GM18505 (cell line): ENCODE results near the gene RNF115.
A peak's percentile ranks its signal among the peaks of the same experiment; 100 is the strongest.
"Not testable (repeated sequence)": the region's sequence is repeated elsewhere in the genome, so short reads cannot be mapped to it uniquely, and the experiment has no call there.

ENCODE experiments used
- ATAC-seq: cut with Tn5 transposase; IDR thresholded peaks from one replicate; pipeline ENCODE4 v1.9.1; 2021; ENCODE audit not compliant: unreplicated experiment
- POLR2A ChIP-seq: IDR thresholded peaks from 4 replicates; pipeline ENCODE4 v1.6.1; 2011; ENCODE audit warnings: borderline replicate concordance; ENCODE audit not compliant: insufficient read depth, insufficient read length; ENCODE audit errors: extremely low read depth

The RNF115 gene

DNA sequence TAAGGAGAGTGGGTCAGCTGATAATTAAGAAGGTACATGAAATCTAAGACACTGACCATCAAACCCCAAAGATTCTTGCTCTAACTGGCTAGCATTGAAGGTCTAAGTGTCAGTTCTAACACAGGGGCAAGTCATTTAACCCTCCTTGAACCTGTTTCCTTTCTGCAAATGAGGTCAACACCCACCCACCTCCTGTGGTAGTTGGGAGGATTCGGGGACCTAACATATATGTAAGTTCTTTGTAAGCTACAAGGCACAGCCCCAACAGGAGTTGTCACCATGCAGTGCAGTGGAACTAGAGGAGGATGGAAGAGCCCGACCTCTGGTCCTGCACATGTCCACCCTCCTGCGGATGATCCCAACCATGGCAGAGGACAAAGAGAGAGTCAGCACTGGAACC lies 23.9 kb upstream of the RNF115 start:
- TF ChIP-seq POLR2A, result no peak
- no peak for ATAC-seq

- ATAC-seq, result no peak
- no peak for TF ChIP-seq POLR2A
These were observed 22.3 kb upstream of the RNF115 start for GRCh38 chr1:145846201-145846612.

- peak; percentile 64 for ATAC-seq
- peak; percentile 67 for TF ChIP-seq POLR2A
These were observed 21.7 kb upstream of the RNF115 start, which contains the start of gene NUDT17 for GRCh38 chr1:145845514-145846161. Gene NUDT17, plus strand, starts transcription at chr1:145845630. Its CDS starts 11 bp downstream, at chr1:145845641.

DNA sequence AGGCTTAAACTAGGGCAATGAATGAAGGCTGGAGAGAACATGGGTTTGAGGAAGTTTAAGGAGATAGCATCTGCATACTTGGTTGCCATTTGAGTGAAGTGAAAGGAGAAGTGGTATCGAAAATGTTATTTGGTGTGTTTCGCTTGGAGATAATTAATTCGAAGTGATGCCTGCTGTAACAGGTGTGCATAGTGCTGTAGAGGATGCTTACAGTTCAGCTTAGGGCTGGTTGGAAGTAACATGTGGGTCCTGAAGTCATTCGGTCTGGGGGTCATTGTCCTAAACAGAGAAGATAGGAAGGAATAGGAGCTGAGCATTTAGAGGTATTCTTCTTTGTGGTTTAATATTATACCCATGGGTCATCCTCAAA lies 21.2 kb upstream of the RNF115 start:
- ATAC-seq, result peak; percentile 60

DNA sequence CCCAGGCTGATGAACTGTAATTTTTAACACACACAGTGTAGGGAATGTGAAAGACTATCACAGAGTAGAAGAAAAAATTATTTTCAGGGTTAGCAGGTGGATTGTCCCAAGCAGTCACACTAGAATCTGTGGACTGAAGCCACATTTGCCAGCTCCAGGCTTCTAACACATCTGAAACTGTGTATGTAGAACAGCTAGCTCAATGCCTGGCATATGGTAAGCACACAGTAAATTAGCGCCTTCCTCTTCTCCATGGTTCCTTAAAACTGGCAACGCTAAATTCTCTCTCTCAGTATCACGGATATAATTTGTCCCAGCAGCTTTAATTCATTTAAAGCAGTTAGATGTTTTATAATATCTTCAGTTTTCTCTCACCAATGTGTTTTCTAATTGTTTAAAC lies 19.1 kb upstream of the RNF115 start:
- no peak for ATAC-seq
- no peak for TF ChIP-seq POLR2A

More for the DNA sequence above, 21.2 kb upstream of the RNF115 start:
- TF ChIP-seq POLR2A, result peak; percentile 44

DNA sequence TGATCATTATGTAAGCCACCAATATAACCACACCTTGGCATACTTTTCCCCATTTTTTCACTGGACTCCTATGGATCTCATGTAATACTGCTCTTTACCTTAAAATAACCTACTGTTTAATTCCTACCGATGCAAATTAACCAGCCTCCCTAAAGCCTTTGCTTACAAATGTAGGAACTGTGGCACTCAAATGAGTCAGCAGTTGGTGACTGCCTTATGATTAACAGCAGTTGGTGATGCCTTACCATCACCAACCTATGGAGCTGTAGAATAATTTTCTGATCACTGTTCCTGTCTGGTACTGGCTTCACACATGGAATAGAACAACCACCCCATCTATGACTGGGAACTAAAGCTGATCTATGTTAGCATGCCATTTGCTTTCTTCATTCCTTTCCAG lies 13.8 kb upstream of the RNF115 start:
- no peak for TF ChIP-seq POLR2A
- ATAC-seq, result no peak

DNA sequence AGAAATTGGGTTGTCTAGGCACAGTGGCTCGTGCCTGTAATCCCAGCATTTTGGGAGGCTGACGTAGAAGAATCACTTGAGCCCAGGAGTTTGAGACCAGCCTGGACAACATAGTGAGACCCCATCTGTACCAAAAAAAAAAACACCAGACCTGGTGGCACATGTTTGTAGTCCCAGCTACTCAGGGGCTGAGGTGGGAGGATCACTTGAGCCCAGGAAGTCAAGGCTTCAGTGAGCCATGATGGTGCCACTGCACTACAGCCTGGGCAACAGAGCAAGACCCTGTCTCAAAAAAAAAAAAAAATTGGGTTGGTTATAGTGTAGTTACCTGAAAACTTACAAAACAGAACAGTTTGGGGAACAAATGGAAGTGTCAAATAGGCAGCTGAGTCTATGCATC lies 6.9 kb upstream of the RNF115 start:
- ATAC-seq, result not testable (repeated sequence)

- no peak for ATAC-seq
- no peak for TF ChIP-seq POLR2A
These were observed 4.6 kb upstream of the RNF115 start for GRCh38 chr1:145828367-145829026.

- ATAC-seq, result no peak
- TF ChIP-seq POLR2A, result no peak
These were observed 4.1 kb upstream of the RNF115 start for GRCh38 chr1:145827966-145828365.

DNA sequence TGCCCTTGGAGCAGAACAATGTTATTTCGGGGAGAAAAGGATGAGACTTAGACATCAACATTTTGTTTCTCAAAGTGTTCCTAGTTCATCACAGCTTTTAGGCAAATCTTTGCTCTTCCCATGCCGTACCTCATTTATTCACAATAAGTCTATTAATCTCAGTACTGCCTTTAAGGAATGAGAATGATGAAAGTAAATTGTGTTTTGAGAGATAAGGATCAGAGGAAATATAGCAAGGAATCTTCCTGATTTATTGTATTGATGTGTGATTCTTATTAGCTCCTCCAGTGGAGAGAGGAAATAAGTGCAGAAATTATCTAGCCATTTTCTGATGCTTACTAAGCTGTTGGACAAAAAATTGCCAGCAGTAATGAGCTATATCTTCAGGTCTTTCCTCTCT lies 2.1 kb upstream of the RNF115 start:
- no peak for ATAC-seq
- TF ChIP-seq POLR2A, result no peak

GRCh38 chr1:145824499-145824842 lies 576 bp upstream of the RNF115 start:
- no peak for TF ChIP-seq POLR2A
- ATAC-seq, result no peak

DNA sequence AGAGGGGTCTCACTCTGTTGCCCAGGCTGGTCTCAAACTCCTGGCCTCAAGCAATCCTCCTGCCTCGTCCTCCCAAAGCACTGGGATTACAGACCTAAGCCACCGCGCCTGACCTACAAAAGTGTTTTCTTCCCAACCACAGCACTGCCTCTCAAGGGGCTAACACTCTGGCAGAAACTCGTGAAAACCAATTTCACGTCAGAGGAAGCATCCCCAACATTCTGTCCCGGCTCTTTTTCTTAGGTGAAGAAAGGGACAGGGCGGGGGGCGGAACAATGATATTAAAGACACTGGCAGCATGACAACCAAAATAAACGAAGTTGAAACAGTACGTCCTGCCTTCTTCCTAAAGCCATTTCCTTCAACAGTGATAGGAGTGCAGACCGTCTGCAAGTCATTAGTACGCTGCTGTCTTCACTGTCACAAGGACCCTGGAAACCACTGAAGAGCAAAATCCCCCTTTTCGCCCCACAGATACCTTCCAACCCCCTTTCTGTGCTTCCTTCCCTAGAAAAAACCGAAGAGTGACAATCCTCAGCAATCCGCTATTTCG lies 1.0 kb downstream of the RNF115 start:
- not testable (repeated sequence) for ATAC-seq

GRCh38 chr1:145818095-145818494 lies 5.8 kb downstream of the RNF115 start:
- ATAC-seq, result not testable (repeated sequence)

DNA sequence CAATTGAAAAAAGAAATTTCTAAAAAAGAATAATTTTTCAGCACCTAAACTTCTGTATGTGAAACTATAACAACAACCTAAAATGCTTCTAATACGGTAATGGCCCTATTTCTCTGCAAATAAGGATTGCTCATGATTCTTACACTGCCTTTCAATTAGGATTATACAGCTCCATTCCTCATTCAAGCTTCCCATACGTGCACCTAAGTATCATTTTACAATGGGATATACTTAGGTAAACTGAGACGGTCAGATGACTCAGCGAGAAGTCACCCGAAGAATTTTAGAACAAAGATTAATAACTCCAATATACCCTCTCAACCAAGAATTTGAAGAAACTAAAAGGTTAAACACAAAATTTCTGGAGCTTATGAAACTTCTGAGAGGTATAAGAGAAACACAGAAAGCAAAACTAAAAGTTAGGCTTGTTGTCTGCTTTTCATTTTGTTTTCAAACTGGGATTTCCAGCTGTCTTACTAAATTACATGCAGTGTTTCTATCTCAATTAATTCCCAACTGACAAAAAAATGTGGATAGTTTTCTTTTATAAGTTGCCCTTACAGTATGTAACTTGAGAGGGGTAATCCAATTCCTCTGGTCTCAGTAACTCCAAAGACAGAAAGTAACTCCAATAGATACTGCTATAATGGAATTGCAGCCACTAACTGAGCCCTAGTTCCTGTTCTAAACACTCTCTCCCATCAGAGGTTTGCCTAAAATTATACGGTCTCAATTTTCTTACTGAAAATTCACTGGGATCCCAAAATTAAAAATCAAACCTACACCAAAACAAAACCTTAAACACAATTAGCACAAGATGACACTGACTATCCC lies 10.7 kb downstream of the RNF115 start:
- ATAC-seq, result not testable (repeated sequence)
